ENCODE results near the gene ZNF490.

GRCh38 chr19:12574036-12574435 is 36.6 kb downstream of the ZNF490 start:
- TF ChIP-seq JUND (IDR thresholded peaks at IDR 0.05; ENCODE audit: low read depth, low read length) (no peak), USF1 (IDR thresholded peaks at IDR 0.05; ENCODE audit: borderline replicate concordance, extremely low read length, insufficient read depth, low read depth, low read length) (peak; percentile 73), CTCF (IDR thresholded peaks at IDR 0.05 in 2 of 3, conservative IDR thresholded peaks at IDR 0.05 in 1 of 3; ENCODE audit: control insufficient read depth in 2 of 3, extremely low read depth in 1 of 3, insufficient read depth in 1 of 3, low read depth in 3 of 3, low read length in 3 of 3) (no peak), ATF3 (IDR thresholded peaks at IDR 0.05; ENCODE audit: borderline replicate concordance, extremely low read depth, low read depth, low read length) (0 out of 2 replicates have a peak, but pooled peaks have one; percentile 11), POLR2A (IDR thresholded peaks at IDR 0.05; ENCODE audit: low read depth, low read length) (no peak)

All from GM12878 (cell line).